ENCODE results near the gene ZKSCAN3. TPM values are rescaled to one million over a fixed set of nuclear protein-coding genes. Genes with fewer than 3 reads are reported as not detected.
"Not testable (repeated sequence)": the region's sequence is repeated elsewhere in the genome, so short reads cannot be mapped to it uniquely, and the experiment has no call there.

Gene ZKSCAN3
- polyA plus RNA-seq, 1 donor from 2014 or later = 14.9 TPM

DNA sequence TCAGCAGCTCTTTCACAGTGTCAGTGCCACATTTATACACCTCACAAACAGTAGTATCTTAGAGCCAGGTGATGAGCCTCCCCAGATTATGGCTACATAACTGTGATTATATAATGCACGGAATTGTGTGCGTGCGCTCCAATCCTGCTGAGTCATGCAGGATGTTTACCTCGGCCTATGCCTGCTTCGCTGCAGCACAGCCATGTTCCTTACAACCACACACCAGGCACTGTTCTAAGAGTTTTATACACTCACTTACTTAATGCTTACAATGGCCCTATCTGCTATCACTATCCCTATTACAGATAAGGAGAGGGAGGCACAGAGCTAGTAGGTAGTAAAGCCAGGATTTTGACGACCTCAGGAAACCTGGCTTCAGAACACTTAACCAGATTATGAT is 7.3 kb downstream of the ZKSCAN3 start:
- H2AFZ ChIP-seq (ENCODE audit: low read depth, low read length) = no peak overlapping the region
- H3K4me2 ChIP-seq (ENCODE audit: low read length) = no peak overlapping the region
- H3F3A ChIP-seq (ENCODE audit: insufficient read depth, low read length, poor library complexity, severe bottlenecking) = no peaks in the 10 kb centered on the region
- H3K27ac ChIP-seq (ENCODE audit: low read length) = no peak overlapping the region
- H3K9ac ChIP-seq (ENCODE audit: low read length) = no peak overlapping the region
- H3K36me3 ChIP-seq (ENCODE audit: insufficient read depth, low read length) = no peaks in the 10 kb centered on the region
- H3K9me2 ChIP-seq (ENCODE audit: insufficient read depth, low read length) = no peaks in the 10 kb centered on the region
- no peak overlapping the region for H3K4me3 ChIP-seq (ENCODE audit: low read length)
- H3K9me3 ChIP-seq (ENCODE audit: low read length) = no peaks in the 10 kb centered on the region
- no peaks in the 10 kb centered on the region for H3K27me3 ChIP-seq (ENCODE audit: insufficient read depth, low read depth, low read length)
- H3K79me2 ChIP-seq (replicated peaks; ENCODE audit: insufficient read depth, low read length) = peaks cover 7% of the 10 kb centered on the region
- H4K20me1 ChIP-seq (ENCODE audit: insufficient read depth) = no peaks in the 10 kb centered on the region
- TF ChIP-seq EP300 (conservative IDR thresholded peaks at IDR 0.05; ENCODE audit: poor library complexity, severe bottlenecking) (no peak), EZH2 (IDR thresholded peaks at IDR 0.05; ENCODE audit: borderline replicate concordance, insufficient read depth, low read length, poor library complexity, severe bottlenecking) (no peak), MXI1 (conservative IDR thresholded peaks at IDR 0.05; ENCODE audit: poor library complexity, severe bottlenecking) (no peak), POLR2AphosphoS5 (IDR thresholded peaks at IDR 0.05) (no peak), RAD21 (conservative IDR thresholded peaks at IDR 0.05) (no peak), REST (IDR thresholded peaks at IDR 0.05; ENCODE audit: borderline replicate concordance) (no peak), SMC3 (conservative IDR thresholded peaks at IDR 0.05; ENCODE audit: poor library complexity) (no peak), TAF1 (IDR thresholded peaks at IDR 0.05; ENCODE audit: low read depth) (no peak)
- TF ChIP-seq, protein P1, sequence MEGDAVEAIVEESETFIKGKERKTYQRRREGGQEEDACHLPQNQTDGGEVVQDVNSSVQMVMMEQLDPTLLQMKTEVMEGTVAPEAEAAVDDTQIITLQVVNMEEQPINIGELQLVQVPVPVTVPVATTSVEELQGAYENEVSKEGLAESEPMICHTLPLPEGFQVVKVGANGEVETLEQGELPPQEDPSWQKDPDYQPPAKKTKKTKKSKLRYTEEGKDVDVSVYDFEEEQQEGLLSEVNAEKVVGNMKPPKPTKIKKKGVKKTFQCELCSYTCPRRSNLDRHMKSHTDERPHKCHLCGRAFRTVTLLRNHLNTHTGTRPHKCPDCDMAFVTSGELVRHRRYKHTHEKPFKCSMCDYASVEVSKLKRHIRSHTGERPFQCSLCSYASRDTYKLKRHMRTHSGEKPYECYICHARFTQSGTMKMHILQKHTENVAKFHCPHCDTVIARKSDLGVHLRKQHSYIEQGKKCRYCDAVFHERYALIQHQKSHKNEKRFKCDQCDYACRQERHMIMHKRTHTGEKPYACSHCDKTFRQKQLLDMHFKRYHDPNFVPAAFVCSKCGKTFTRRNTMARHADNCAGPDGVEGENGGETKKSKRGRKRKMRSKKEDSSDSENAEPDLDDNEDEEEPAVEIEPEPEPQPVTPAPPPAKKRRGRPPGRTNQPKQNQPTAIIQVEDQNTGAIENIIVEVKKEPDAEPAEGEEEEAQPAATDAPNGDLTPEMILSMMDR (IDR thresholded peaks at IDR 0.05; ENCODE audit: poor library complexity, severe bottlenecking) = no peak

DNA sequence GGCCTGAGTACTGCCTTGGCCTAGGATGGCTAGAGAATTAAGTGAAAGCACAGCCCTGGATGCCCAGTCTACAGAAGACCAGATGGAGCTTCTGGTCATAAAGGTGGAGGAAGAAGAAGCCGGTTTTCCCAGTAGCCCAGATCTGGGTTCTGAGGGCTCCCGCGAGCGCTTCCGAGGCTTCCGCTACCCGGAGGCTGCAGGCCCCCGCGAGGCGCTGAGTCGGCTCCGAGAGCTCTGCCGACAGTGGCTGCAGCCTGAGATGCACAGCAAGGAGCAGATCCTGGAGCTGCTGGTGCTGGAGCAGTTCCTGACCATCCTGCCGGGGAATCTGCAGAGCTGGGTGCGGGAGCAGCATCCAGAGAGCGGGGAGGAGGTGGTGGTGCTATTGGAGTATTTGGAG is 9.8 kb downstream of the ZKSCAN3 start:
- H3K9me2 ChIP-seq (ENCODE audit: insufficient read depth, low read length) = not testable (repeated sequence)

DNA sequence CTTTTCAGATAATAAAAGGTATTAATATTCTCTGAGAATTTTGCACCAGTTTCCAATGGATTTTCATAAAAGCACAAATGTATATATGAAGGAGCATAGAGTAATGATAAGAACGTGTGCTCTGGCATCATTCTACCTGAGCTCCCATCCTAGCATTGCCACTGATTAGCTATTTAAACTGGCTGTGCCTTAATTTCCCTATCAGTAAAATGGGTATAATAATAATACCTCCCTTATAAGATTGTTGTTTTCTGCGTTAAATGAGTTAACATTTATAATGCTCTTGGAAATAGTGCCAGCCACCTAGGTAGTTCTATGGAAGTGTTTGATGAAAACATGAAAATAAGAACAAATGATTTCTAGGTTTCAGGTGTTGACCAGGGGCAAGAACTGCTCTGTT is 11.2 kb downstream of the ZKSCAN3 start:
- H3K79me2 ChIP-seq (replicated peaks; ENCODE audit: insufficient read depth, low read length) = no peaks in the 10 kb centered on the region
- H3K27me3 ChIP-seq (ENCODE audit: insufficient read depth, low read depth, low read length) = no peaks in the 10 kb centered on the region
- H3K36me3 ChIP-seq (ENCODE audit: insufficient read depth, low read length) = no peaks in the 10 kb centered on the region
- no peak overlapping the region for H3K9ac ChIP-seq (ENCODE audit: low read length)
- H3K9me2 ChIP-seq (ENCODE audit: insufficient read depth, low read length) = no peaks in the 10 kb centered on the region
- no peaks in the 10 kb centered on the region for H3F3A ChIP-seq (ENCODE audit: insufficient read depth, low read length, poor library complexity, severe bottlenecking)
- no peaks in the 10 kb centered on the region for H3K9me3 ChIP-seq (ENCODE audit: low read length)
- H2AFZ ChIP-seq (ENCODE audit: low read depth, low read length) = no peak overlapping the region
- H3K4me3 ChIP-seq (ENCODE audit: low read length) = no peak overlapping the region
- no peak overlapping the region for H3K27ac ChIP-seq (ENCODE audit: low read length)
- H3K4me2 ChIP-seq (ENCODE audit: low read length) = no peak overlapping the region
- H4K20me1 ChIP-seq (ENCODE audit: insufficient read depth) = no peaks in the 10 kb centered on the region
- TF ChIP-seq SMC3 (conservative IDR thresholded peaks at IDR 0.05; ENCODE audit: poor library complexity) (no peak), REST (IDR thresholded peaks at IDR 0.05; ENCODE audit: borderline replicate concordance) (no peak), TAF1 (IDR thresholded peaks at IDR 0.05; ENCODE audit: low read depth) (no peak), EZH2 (IDR thresholded peaks at IDR 0.05; ENCODE audit: borderline replicate concordance, insufficient read depth, low read length, poor library complexity, severe bottlenecking) (no peak), EP300 (conservative IDR thresholded peaks at IDR 0.05; ENCODE audit: poor library complexity, severe bottlenecking) (no peak), RAD21 (conservative IDR thresholded peaks at IDR 0.05) (no peak), MXI1 (conservative IDR thresholded peaks at IDR 0.05; ENCODE audit: poor library complexity, severe bottlenecking) (no peak)

More for the DNA sequence above, 9.8 kb downstream of the ZKSCAN3 start:
- not testable (repeated sequence) for H3F3A ChIP-seq (ENCODE audit: insufficient read depth, low read length, poor library complexity, severe bottlenecking); H2AFZ ChIP-seq (ENCODE audit: low read depth, low read length); H3K27ac ChIP-seq (ENCODE audit: low read length); H3K9ac ChIP-seq (ENCODE audit: low read length); H4K20me1 ChIP-seq (ENCODE audit: insufficient read depth); H3K9me3 ChIP-seq (ENCODE audit: low read length); H3K4me2 ChIP-seq (ENCODE audit: low read length); H3K79me2 ChIP-seq (replicated peaks; ENCODE audit: insufficient read depth, low read length); H3K4me3 ChIP-seq (ENCODE audit: low read length); H3K27me3 ChIP-seq (ENCODE audit: insufficient read depth, low read depth, low read length); H3K36me3 ChIP-seq (ENCODE audit: insufficient read depth, low read length)

GRCh38 chr6:28365590-28365989 is 15.8 kb downstream of the ZKSCAN3 start:
- H4K20me1 ChIP-seq (ENCODE audit: insufficient read depth); H3K27me3 ChIP-seq (ENCODE audit: insufficient read depth, low read depth, low read length); H3K9me2 ChIP-seq (ENCODE audit: insufficient read depth, low read length); H3K9ac ChIP-seq (ENCODE audit: low read length); H3K4me2 ChIP-seq (ENCODE audit: low read length); H3F3A ChIP-seq (ENCODE audit: insufficient read depth, low read length, poor library complexity, severe bottlenecking); H3K79me2 ChIP-seq (replicated peaks; ENCODE audit: insufficient read depth, low read length); H3K4me3 ChIP-seq (ENCODE audit: low read length); H3K27ac ChIP-seq (ENCODE audit: low read length); H3K36me3 ChIP-seq (ENCODE audit: insufficient read depth, low read length); H3K9me3 ChIP-seq (ENCODE audit: low read length); H2AFZ ChIP-seq (ENCODE audit: low read depth, low read length): not testable (repeated sequence)
